Measurements from ENCODE around the gene NTN4.

DNA sequence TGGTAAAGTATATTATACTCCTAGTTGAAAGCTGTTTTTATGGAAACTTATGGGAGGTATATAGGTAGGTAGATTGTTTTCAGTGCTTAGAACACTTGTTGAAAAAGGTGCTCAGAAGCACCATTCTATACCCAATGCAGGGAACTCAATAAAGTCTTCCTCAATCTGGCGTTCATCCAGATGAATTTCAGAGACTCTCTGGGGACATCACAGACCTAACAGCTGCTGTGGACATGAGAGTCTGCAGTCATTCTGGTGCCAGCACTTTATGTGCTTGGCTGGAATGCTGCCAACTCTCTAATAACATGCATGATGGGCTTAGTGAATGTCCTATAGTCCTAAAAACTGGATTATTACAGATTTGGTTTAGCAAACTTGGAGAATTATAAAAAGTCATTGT is 115.9 kb downstream of the NTN4 start:
- TF ChIP-seq EZH2 (IDR thresholded peaks at IDR 0.05; ENCODE audit: insufficient read depth, poor library complexity, severe bottlenecking) (no peak), EZH2phosphoT487 (IDR thresholded peaks at IDR 0.05; ENCODE audit: insufficient read depth, low read depth) (no peak)
